ENCODE data around the gene TTLL5. TPM values are rescaled to one million over a fixed set of nuclear protein-coding genes. Genes with fewer than 3 reads are reported as not detected.
A peak's percentile ranks its signal among the peaks of the same experiment; 100 is the strongest.

TTLL5 gene
- total and polyA plus RNA-seq, 8 donors: 10.1 to 48.4 (median 17.3) TPM

- H3K9me3 ChIP-seq: peaks cover 0 to 10% (median 2%) of the 10 kb centered on the region in 4 donors
- intact Hi-C loops (cut with DNase I; ENCODE audit: low total_unique reads): no loop called here
- no peak for TF ChIP-seq POLR2A (IDR thresholded peaks at IDR 0.05)
- TF ChIP-seq, protein P1, sequence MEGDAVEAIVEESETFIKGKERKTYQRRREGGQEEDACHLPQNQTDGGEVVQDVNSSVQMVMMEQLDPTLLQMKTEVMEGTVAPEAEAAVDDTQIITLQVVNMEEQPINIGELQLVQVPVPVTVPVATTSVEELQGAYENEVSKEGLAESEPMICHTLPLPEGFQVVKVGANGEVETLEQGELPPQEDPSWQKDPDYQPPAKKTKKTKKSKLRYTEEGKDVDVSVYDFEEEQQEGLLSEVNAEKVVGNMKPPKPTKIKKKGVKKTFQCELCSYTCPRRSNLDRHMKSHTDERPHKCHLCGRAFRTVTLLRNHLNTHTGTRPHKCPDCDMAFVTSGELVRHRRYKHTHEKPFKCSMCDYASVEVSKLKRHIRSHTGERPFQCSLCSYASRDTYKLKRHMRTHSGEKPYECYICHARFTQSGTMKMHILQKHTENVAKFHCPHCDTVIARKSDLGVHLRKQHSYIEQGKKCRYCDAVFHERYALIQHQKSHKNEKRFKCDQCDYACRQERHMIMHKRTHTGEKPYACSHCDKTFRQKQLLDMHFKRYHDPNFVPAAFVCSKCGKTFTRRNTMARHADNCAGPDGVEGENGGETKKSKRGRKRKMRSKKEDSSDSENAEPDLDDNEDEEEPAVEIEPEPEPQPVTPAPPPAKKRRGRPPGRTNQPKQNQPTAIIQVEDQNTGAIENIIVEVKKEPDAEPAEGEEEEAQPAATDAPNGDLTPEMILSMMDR (IDR thresholded peaks at IDR 0.05): no peak
- H3K27me3 ChIP-seq: no peaks in the 10 kb centered on the region
- peak overlapping the region in 1 of 5 donors; percentile 32 for H3K27ac ChIP-seq
- H3K4me1 ChIP-seq: peaks cover 0 to 9% (median 0%) of the 10 kb centered on the region in 4 donors
- DNase-seq: no peak
- 80 to 94% (median 90%) methylated on average over 6 of the region's 6 CpGs for WGBS, 5 donors
- H3K4me3 ChIP-seq: no peak overlapping the region
- H3K36me3 ChIP-seq: peaks cover 21 to 94% (median 83%) of the 10 kb centered on the region in 4 donors
Measured at GRCh38 chr14:75999511-76000190, 338.6 kb downstream of the TTLL5 start.

- intact Hi-C loops (cut with DNase I; ENCODE audit: low total_unique reads): no loop called here
- TF ChIP-seq POLR2A (IDR thresholded peaks at IDR 0.05) (no peak), POLR2AphosphoS5 (IDR thresholded peaks at IDR 0.05) (no peak), EP300 (IDR thresholded peaks at IDR 0.05) (no peak)
- TF ChIP-seq, protein P1 (IDR thresholded peaks at IDR 0.05): no peak
- Histone ChIP-seq H3K36me3 (peaks cover 21 to 94% (median 86%) of the 10 kb centered on the region in 4 donors), H3K4me1 (no peaks in the 10 kb centered on the region), H3K9me3 (peaks cover 0 to 19% (median 6%) of the 10 kb centered on the region in 4 donors), H3K4me3 (no peak overlapping the region), H3K27ac (no peak overlapping the region), H3K27me3 (no peaks in the 10 kb centered on the region)
- DNase-seq: no peak
- WGBS, 5 donors: 86 to 94% (median 91%) methylated on average over 1 of the region's 1 CpG
Measured at GRCh38 chr14:76002383-76002782, 341.3 kb downstream of the TTLL5 start.

Other genes with a start within 250 kb of the TTLL5 start
- gene JDP2, start 233.2 kb upstream of the TTLL5 start, total RNA-seq: 100 to 1,000 TPM in 1 of 5 donors, 10 to 100 TPM in 4; 10.3 to 145 (median 21.6) TPM
- gene JDP2, start 233.2 kb upstream of the TTLL5 start, polyA plus RNA-seq: 10 to 100 TPM; 18.5 to 82.5 (median 41.5) TPM
- 1 to 10 TPM in 3 of 5 donors, not detected in 2; 1.3 to 4.7 (median 2.6) TPM for gene BATF, start 138.8 kb upstream of the TTLL5 start, total RNA-seq
- gene BATF, start 138.8 kb upstream of the TTLL5 start, polyA plus RNA-seq: 10 to 100 TPM; 10.1 to 17.7 (median 14.8) TPM
- 10 to 100 TPM in 1 of 5 donors, 1 to 10 TPM in 2, under 1 TPM in 1, not detected in 1; 0.89 to 10.7 (median 3.6) TPM for gene FLVCR2, start 82.6 kb upstream of the TTLL5 start, total RNA-seq
- under 1 TPM; 0.15 to 0.95 (median 0.50) TPM for gene FLVCR2, start 82.6 kb upstream of the TTLL5 start, polyA plus RNA-seq
- gene ERG28, start 370 bp upstream of the TTLL5 start, total RNA-seq: 10 to 100 TPM in 1 of 5 donors, 1 to 10 TPM in 2, not detected in 2; 3.3 to 24.3 (median 3.9) TPM
- 10 to 100 TPM in 2 of 3 donors, 1 to 10 TPM in 1; 8.2 to 24.0 (median 12.4) TPM for gene ERG28, start 370 bp upstream of the TTLL5 start, polyA plus RNA-seq